ENCODE measurements around the gene BPGM. TPM values are rescaled to one million over a fixed set of nuclear protein-coding genes. Genes with fewer than 3 reads are reported as not detected.

Gene BPGM
- total and polyA plus RNA-seq, 2 donors (not counting 1 experiment from before 2014, with no cell fraction given): 7.0 to 9.7 TPM

GRCh38 chr7:134726581-134726980 is 79.9 kb downstream of the BPGM start:
- CTCF ChIA-PET: interaction anchor here (1.2 kb wide), 1 partner anchor 294 kb away, joined by 3 read pairs; no protein-coding TSS in a partner anchor
- ATAC-seq (ENCODE audit: low read depth): no peak
- Mint-ChIP-seq H3K27me3 (peaks cover 9% of the 10 kb centered on the region), H3K9me3 (ENCODE audit: insufficient read depth) (no peaks in the 10 kb centered on the region), H3K4me3 (no peak overlapping the region), H3K4me1 (no peaks in the 10 kb centered on the region), H3K27ac (no peak overlapping the region)
- no peaks in the 10 kb centered on the region for H3K36me3 ChIP-seq (replicated peaks in 1 of 2; ENCODE audit: control extremely low read depth in 1 of 2, control insufficient read depth in 1 of 2, extremely low read depth in 1 of 2, insufficient read depth in 2 of 2, low read length in 1 of 2)
- no peak overlapping the region for H3K27ac ChIP-seq (ENCODE audit: low read length in 2 of 2)
- H3K4me3 ChIP-seq (ENCODE audit: control extremely low read depth in 1 of 5, extremely low read depth in 1 of 5, insufficient read depth in 1 of 5, low read depth in 2 of 5, low read length in 4 of 5): no peak overlapping the region
- no peaks in the 10 kb centered on the region for H3K4me1 ChIP-seq (ENCODE audit: control insufficient read depth in 2 of 2, insufficient read depth in 2 of 2, low read length in 2 of 2)
- no peak overlapping the region for H2AFZ ChIP-seq (ENCODE audit: insufficient read depth, low read depth, low read length, poor library complexity, severe bottlenecking)
- TF ChIP-seq CTCF (IDR thresholded peaks at IDR 0.05): no peak
- no peak for TF ChIP-seq EZH2 (IDR thresholded peaks at IDR 0.05; ENCODE audit: borderline replicate concordance, insufficient read depth, low read depth, low read length, poor library complexity, severe bottlenecking)
- intact Hi-C loops (cut with micrococcal nuclease): no loop called here
- WGBS (ENCODE audit: insufficient coverage): 94% methylated on average over 2 of the region's 2 CpGs
- no peak overlapping the region for H3K4me2 ChIP-seq (replicated peaks; ENCODE audit: low read depth, low read length, poor library complexity, severe bottlenecking)
- no peaks in the 10 kb centered on the region for H4K20me1 ChIP-seq (ENCODE audit: control insufficient read depth, insufficient read depth, low read length, poor library complexity, severe bottlenecking)
- POLR2A ChIA-PET: no interaction called here
- no peaks in the 10 kb centered on the region for H3K9me3 ChIP-seq (ENCODE audit: control extremely low read depth in 1 of 3, control insufficient read depth in 2 of 3, insufficient read depth in 1 of 3, low read length in 2 of 3)
- DNase-seq: no peak
- peaks cover 0 to 3% (median 0%) of the 10 kb centered on the region in 4 experiments for H3K27me3 ChIP-seq (replicated peaks in 1 of 4; ENCODE audit: control extremely low read depth in 1 of 4, control insufficient read depth in 3 of 4, insufficient read depth in 4 of 4, low read length in 3 of 4)
- H3K79me2 ChIP-seq (ENCODE audit: control insufficient read depth, insufficient read depth, low read length): no peaks in the 10 kb centered on the region
- H3K9ac ChIP-seq (ENCODE audit: low read length): no peak overlapping the region

- H3K4me2 ChIP-seq (replicated peaks; ENCODE audit: low read depth, low read length, poor library complexity, severe bottlenecking): no peak overlapping the region
- 96% methylated on average over 3 of the region's 3 CpGs for WGBS (ENCODE audit: insufficient coverage)
- no peak overlapping the region for H3K9ac ChIP-seq (ENCODE audit: low read length)
- no peak overlapping the region for H2AFZ ChIP-seq (ENCODE audit: insufficient read depth, low read depth, low read length, poor library complexity, severe bottlenecking)
- H3K79me2 ChIP-seq (ENCODE audit: control insufficient read depth, insufficient read depth, low read length): no peaks in the 10 kb centered on the region
- Mint-ChIP-seq H3K4me1 (no peaks in the 10 kb centered on the region), H3K27ac (no peak overlapping the region), H3K27me3 (peaks cover 9% of the 10 kb centered on the region), H3K4me3 (no peak overlapping the region), H3K9me3 (ENCODE audit: insufficient read depth) (no peaks in the 10 kb centered on the region)
- no peaks in the 10 kb centered on the region for H4K20me1 ChIP-seq (ENCODE audit: control insufficient read depth, insufficient read depth, low read length, poor library complexity, severe bottlenecking)
- POLR2A ChIA-PET: interaction anchor here (0.6 kb wide), 1 partner anchor 18 kb away, joined by 4 read pairs; no protein-coding TSS in a partner anchor
- H3K9me3 ChIP-seq (ENCODE audit: control extremely low read depth in 1 of 3, control insufficient read depth in 2 of 3, insufficient read depth in 1 of 3, low read length in 2 of 3): no peaks in the 10 kb centered on the region
- no peaks in the 10 kb centered on the region for H3K4me1 ChIP-seq (ENCODE audit: control insufficient read depth in 2 of 2, insufficient read depth in 2 of 2, low read length in 2 of 2)
- H3K27me3 ChIP-seq (replicated peaks in 1 of 4; ENCODE audit: control extremely low read depth in 1 of 4, control insufficient read depth in 3 of 4, insufficient read depth in 4 of 4, low read length in 3 of 4): peaks cover 0 to 3% (median 0%) of the 10 kb centered on the region in 4 experiments
- no peak for DNase-seq
- intact Hi-C loops (cut with micrococcal nuclease): no loop called here
- no peak for TF ChIP-seq CTCF (IDR thresholded peaks at IDR 0.05)
- TF ChIP-seq EZH2 (IDR thresholded peaks at IDR 0.05; ENCODE audit: borderline replicate concordance, insufficient read depth, low read depth, low read length, poor library complexity, severe bottlenecking): no peak
- no peak for ATAC-seq (ENCODE audit: low read depth)
- no peak overlapping the region for H3K27ac ChIP-seq (ENCODE audit: low read length in 2 of 2)
- CTCF ChIA-PET: interaction anchor here (1.5 kb wide), 1 partner anchor 226 kb away, joined by 4 read pairs; no protein-coding TSS in a partner anchor
- H3K36me3 ChIP-seq (replicated peaks in 1 of 2; ENCODE audit: control extremely low read depth in 1 of 2, control insufficient read depth in 1 of 2, extremely low read depth in 1 of 2, insufficient read depth in 2 of 2, low read length in 1 of 2): no peaks in the 10 kb centered on the region
- H3K4me3 ChIP-seq (ENCODE audit: control extremely low read depth in 1 of 5, extremely low read depth in 1 of 5, insufficient read depth in 1 of 5, low read depth in 2 of 5, low read length in 4 of 5): no peak overlapping the region
These were observed 81.1 kb downstream of the BPGM start for GRCh38 chr7:134727711-134728110.

Other genes starting within 250 kb of the BPGM start
- gene AKR1B1, start 187.8 kb upstream of the BPGM start, total RNA-seq: 89.6 and 94.7 TPM in 2 replicates
- 82.9 and 111 TPM in 2 replicates for gene AKR1B1, start 187.8 kb upstream of the BPGM start, polyA plus RNA-seq
- not detected in 2 replicates for gene AKR1B10, start 119.3 kb upstream of the BPGM start, total RNA-seq
- not detected in 2 replicates for gene AKR1B10, start 119.3 kb upstream of the BPGM start, polyA plus RNA-seq
- not detected in 2 replicates for gene AKR1B15, start 97.7 kb upstream of the BPGM start, total RNA-seq
- not detected in 2 replicates for gene AKR1B15, start 97.7 kb upstream of the BPGM start, polyA plus RNA-seq
- gene CALD1, start 132.8 kb downstream of the BPGM start, total RNA-seq: 0.69 and 1.6 TPM in 2 replicates
- 0.04 and 0.18 TPM in 2 replicates for gene CALD1, start 132.8 kb downstream of the BPGM start, polyA plus RNA-seq